ENCODE measurements around the gene GHR.

Gene GHR

DNA sequence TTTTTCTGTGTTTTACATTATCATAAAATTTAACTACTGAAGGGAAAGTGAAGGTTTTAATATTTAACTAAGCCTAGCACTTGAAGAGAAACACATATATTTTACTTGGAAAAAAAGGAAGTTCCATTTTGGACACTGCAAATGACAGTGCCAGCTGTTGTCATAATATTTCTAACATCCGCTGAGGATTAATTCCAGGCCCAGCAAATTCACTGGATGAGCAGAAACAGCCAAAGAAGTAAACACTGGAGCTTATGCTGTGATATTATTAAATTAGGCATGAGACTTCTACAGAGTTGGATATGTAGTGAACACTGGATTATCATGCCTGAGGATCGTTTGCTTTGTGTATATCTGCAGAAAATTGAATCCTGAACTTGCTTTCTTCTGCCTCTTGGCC is 67.6 kb downstream of the GHR start:
- no peak for DNase-seq (ENCODE audit: extremely low read depth, low read depth)
- no peak for TF ChIP-seq CTCF (IDR thresholded peaks at IDR 0.05; ENCODE audit: low read depth, low read length)

DNA sequence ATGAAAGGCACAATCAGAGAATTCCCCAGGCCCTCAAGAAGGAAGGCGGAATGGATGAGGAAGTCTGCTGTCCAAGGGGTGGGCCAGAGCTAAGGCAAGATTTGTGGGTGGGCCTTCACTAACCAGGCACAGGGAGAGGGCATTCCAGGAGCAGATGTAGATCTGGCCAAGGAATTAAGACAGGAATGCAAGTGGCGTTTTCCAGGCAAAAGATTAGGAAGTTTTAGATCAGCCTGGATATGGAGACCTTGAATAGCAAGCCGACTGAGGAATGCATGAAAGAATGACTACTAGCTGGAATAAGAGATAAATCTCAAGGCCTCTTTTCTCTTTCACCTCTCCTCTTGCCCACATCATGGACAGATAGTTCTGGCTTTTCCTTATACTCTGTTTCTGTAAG is 68.5 kb downstream of the GHR start:
- no peak for TF ChIP-seq CTCF (IDR thresholded peaks at IDR 0.05; ENCODE audit: low read depth, low read length)
- DNase-seq (ENCODE audit: extremely low read depth, low read depth) = no peak

DNA sequence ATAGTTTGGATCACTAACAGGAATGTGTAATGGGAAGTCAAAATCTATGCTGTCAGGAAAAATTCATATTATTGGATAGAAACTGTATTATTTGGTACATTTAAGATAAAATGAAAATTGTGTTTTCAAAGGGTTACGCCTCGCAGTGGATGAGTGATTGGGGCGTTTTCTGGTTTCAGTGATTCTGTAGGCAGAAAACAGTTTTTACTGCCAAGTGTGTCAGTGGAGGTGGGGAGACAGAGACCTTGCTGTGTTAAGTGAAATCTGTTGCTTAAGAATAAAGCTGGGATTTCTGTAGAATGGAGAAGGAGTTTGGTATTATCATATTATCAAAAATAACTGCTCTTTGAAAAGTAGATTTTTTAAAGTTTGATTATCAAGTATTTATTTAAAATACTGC is 69.7 kb downstream of the GHR start:
- no peak for TF ChIP-seq CTCF (IDR thresholded peaks at IDR 0.05; ENCODE audit: low read depth, low read length)
- no peak for DNase-seq (ENCODE audit: extremely low read depth, low read depth)

DNA sequence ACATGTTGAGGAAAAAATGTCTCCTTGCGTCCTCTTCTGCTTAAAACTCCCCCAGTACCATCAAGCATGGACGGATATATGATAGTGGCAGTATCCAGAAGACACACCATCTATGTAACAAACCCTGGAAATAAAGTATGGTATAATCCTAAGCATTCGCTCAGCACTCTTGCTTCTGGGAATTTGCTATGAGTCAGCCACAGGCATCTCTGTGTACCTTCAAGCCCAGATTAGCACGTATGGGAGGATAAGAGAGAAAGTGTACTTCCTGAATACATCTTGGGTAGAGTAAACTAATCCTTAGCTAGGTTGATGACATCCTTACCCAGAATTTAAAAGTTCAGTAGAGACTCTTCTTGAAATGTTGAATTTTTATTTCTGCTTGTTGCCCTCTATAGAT is 71.2 kb downstream of the GHR start:
- TF ChIP-seq CTCF (IDR thresholded peaks at IDR 0.05; ENCODE audit: low read depth, low read length) = no peak
- DNase-seq (ENCODE audit: extremely low read depth, low read depth) = no peak

- no peak for DNase-seq (ENCODE audit: extremely low read depth, low read depth)
- TF ChIP-seq CTCF (IDR thresholded peaks at IDR 0.05; ENCODE audit: low read depth, low read length) = no peak
Observed at GRCh38 chr5:42495914-42496313, 72.7 kb downstream of the GHR start.

DNA sequence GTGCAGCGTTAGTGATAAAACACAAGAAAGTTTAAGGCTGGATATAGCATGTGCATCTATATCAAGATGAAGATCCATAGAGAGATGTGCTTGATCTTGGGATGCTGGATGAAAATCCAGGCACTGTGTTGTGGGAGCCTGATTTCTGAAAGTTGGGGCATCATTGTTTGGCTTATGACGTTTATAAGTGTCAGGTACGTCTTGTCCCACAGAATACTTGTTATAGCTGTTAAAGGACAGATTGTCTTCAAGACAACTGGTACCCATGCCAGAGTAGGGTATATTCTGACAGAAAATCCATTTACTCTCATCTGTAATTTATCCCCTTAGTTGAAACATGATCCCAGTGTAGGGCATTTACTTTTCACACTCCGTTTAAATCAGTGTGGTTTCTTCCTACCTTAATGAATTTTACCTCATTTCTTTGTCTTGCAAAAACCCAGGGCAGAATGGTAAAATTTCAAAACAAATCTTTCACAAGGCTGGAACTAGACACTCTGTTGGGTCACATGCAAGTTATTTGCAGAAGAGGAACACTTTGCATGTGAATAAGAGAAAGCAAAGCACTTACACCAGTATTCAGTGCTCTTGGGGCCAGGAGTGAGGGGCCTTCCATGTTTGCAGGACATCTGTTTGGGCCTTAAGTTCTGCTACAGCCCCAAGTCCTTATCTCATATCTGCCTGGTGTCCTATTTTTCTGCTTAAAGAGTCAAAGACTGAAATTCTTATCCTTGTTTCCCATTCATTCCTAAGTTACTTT is 73.3 kb downstream of the GHR start:
- no peak for DNase-seq (ENCODE audit: extremely low read depth, low read depth)
- TF ChIP-seq CTCF (IDR thresholded peaks at IDR 0.05; ENCODE audit: low read depth, low read length) = no peak

DNA sequence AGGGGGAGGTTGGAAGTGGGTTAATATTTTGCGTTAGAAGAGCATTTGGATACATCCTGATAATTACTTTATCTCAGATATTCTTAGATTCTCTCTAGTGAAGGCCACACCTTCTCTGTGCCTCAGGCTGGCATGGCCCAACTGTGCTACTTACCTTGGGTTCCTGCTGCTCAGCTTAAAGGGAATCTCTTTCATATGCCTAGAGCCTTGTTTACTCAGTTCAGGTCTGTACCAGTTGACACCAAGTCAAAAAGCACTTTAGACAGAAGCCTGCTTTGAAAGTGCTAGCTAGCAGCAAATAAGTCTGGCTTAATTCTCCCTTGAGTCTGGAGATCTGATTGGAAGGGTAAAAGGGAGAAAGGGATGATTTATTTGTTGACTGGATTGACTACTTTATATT is 74.8 kb downstream of the GHR start:
- DNase-seq (ENCODE audit: extremely low read depth, low read depth) = no peak
- no peak for TF ChIP-seq CTCF (IDR thresholded peaks at IDR 0.05; ENCODE audit: low read depth, low read length)

Data from AG09319 (cell line).